HG03039 (cell line): Measurements from ENCODE around the gene MRPL28.
"Not testable (repeated sequence)": the region's sequence is repeated elsewhere in the genome, so short reads cannot be mapped to it uniquely, and the experiment has no call there.

ENCODE experiments used
- ATAC-seq: cut with Tn5 transposase; IDR thresholded peaks from one replicate; pipeline ENCODE4 v1.9.1; 2021; ENCODE audit warnings: mild to moderate bottlenecking, moderate library complexity; ENCODE audit not compliant: unreplicated experiment

Gene MRPL28

DNA sequence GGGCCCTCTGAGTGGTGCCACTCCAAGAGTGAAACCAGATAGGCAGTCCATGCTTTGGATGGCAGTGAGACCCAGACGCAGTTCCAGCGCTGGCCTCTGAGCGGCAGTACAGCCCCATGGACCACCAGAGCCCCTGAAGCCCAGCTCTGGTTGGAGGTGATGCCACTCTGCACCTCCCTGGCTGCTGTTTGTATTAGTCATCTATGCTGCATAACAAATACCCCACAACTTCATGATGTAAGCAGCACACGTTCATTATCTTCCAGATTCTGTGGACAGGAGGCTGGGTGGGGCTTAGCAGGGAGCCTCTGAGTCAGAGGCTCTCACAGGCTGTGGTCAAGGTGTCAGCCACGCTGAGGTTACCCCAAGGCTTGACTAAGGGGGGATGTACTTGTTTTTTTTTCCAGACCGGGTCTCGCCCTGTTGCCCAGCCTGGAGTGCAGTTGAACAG, 21.6 kb upstream of the MRPL28 start:
- no peak for ATAC-seq

DNA sequence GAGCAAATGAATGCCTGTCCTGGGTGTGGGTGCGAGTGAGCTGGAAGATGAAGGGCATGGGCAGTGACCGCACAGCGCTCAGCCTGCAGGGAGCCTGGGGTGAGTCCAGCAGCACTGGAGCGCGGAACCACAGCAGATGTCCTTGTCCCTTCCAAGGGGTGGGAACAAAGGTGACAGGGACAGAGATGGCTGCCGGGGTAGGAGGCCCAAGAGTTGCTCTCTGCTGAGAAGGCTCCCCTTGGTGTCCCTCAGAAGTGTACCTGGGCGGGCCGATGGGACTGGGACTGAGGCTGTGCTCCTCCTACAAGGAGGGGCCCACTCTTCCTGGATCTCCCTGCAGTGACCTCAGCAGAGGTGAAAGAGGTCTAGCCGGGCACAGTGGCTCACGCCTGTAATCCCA, 19.0 kb upstream of the MRPL28 start:
- ATAC-seq: no peak

DNA sequence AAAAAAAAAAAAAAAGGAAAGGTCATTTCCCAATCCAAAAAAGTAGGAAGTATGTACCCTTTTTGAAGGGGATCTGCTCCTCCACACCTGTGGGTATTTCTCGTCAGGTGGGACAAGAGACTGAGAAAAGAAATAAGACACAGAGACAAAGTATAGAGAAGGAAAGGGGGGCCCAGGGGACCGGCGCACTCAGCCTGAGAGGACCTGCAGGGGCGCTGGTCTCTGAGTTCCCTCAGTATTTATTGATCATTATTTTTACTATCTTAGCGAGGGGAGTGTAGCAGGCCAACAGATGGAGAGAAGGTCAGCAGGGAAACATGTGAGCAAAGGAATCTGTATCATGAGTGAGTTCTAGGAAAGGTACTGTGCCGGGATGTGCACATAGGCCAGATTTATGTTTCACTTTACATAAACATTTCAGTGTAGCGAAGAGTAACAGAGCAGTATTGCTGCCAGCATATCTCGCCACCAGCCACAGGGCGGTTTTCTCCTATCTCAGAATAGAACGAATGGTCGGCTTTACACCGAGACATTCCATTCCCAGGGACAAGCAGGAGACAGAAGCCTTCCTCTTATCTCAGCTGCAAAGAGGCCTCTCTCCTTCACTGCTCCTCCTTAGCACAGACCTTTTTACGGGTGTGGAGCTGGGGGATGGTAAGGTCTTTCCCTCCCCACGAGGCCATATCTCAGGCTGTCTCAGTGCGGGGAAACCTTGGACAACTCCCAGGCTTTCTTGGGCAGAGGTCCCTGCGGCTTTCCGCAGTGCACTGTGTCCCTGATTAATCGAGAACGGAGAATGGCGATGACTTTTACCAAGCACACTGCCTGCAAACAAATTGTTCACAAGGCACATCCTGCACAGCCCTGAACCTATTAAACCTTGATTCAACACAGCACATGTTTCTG, 17.7 kb upstream of the MRPL28 start:
- not testable (repeated sequence) for ATAC-seq

DNA sequence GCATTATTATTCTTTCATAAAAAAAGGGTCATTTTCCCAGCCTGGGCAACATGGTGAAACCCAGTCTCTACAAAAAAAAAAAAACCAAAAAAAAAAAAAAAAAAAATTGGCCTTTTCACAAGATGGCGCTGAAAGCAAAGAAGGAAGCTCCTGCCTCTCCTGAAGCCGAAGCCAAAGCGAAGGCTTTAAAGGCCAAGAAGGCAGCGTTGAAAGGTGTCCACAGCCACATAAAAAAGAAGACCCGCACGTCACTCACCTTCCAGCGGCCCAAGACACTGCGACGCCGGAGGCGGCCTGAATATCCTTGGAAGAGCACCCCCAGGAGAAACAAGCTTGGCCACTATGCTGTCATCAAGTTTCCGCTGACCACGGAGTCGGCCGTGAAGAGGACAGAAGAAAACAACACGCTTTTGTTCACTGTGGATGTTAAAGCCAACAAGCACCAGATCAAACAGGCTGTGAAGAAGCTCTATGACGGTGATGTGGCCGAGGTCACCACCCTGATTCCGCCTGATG, 16.4 kb upstream of the MRPL28 start:
- ATAC-seq: no peak

DNA sequence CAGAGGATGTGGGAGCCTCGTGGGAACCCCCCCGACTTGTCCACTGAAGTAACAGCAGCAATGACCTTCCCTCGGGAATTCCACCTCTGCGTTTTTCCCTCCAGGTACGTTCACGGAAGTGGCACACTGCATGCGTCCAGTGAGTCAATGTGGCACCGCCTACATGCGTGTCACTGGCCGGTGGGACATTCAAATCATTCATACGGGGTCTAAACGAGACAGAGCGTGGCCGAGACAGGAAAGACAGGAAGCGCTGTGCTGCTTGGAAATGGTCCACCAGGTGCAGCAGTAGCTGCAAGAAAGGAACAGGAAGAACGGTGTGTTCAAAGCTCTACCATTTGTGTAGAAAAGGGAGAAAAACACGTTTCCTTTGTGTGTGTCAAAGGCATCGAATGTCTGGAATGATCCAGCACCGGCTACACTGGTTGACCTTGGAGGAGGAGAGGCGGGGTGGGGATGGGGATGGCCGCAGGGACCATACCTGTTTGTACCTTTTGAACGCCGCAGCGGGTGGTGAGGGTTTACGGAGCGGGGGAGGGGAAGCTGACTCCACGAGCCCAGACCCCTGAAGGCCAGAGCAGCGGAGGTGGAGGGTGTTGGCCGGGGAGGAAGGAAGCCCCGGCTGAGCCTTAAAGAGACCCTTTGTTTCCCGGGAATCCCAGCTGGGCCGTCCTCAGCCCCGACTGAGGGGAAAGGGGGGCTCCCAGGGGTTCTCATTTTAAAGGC, 13.2 kb upstream of the MRPL28 start:
- no peak for ATAC-seq

DNA sequence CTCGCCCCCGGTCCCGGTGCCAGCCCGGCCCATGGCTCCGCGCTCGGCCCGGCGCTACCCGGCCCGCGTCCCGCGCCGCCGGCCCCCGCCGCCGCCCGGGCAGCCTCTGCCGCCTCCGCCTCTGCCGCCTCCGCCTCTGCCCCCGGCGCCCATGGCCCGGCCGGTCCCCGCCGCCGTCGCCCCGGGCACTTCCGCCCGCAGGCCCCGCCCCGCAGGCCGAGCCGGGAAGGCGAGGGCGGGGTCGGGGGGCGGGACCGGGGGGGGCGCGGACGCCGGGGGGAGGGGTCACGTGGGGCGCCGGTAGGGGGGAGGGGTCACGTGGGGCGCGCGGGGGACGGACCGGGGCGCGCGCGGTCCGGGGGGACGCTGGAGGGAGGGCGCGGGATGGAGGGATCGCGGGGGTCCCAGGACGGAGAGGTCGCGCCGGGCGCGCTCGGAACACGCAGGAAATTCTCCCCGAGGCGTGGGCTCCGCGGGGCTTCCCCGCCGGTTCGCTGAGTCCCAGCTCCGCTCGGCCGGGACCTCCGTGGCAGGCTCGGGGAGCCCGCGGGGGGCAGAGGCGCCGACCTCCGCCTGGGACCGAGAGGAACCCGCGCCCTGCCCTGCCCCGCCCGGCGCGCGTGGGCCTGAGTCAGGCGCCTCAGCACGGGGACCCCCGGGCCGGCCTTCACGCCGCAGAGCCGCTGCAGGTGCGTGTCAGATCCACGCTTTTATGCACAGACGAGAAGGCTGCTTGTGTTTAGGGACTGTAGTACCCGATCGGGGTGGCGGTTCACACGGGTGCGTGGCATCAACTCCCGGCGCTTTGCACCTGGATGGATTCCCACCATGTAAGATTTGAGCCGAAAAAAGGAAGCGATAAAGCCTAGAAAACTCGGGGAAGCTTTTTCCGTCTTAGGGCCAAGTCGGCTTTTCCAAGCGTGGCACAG, 11.7 kb upstream of the MRPL28 start, which contains the start of gene PGAP6:
Gene PGAP6, minus strand, starts transcription at position 190 of the 929 bp plus-strand sequence. Its CDS starts 157 bp downstream, at position 33.
- ATAC-seq: peak; percentile 44

DNA sequence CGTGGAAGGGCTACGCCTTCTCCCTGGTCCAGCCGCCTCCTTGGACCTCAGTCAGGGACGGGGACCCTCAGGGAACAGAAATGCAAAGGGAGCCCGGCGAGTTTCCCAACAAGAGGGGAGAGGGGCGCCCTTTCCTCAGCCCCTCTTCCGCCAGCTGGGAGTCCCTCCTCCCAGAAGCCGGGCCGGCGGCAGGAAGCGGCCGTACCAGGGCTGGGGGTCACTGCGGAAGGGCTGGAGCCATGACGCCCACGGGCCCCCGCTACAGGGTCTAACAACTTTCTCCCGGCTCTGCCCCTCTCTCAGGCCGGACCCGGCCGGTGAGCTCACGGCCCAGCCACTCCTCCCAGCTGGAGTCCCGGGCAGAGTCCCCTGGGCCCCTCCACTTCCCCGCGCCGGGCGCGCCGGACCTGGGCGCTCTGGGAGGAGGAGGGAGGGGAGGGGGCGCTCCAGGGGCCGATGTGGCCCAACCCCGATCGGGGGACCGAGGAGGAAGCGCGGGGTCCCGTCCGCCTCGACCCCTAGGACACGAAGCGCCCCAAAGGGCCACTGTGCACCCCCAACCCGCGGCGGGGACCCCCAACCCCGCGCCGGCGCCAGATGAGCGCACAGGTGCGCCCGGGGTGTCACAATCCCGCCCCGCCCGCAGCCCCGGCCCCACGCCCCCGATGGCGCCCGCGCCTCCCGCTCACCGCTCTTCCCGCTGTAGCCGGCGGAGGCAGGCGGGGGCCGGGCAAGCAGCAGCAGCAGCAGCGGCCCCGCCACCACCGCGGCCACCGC, 10.9 kb upstream of the MRPL28 start:
- peak; percentile 13 for ATAC-seq

DNA sequence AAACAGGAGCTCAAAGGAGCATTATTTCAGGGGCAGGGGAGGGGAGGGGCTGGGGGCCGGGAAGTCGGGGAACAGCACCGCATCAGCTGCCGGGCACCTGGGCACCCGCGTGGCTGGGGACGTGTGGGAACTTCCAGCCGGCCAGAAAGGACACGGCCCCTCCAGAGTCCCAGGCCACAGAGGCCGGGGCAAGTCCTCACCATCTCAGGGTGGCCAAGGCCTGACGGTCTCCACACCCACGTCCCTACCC, 10.3 kb upstream of the MRPL28 start:
- no peak for ATAC-seq

DNA sequence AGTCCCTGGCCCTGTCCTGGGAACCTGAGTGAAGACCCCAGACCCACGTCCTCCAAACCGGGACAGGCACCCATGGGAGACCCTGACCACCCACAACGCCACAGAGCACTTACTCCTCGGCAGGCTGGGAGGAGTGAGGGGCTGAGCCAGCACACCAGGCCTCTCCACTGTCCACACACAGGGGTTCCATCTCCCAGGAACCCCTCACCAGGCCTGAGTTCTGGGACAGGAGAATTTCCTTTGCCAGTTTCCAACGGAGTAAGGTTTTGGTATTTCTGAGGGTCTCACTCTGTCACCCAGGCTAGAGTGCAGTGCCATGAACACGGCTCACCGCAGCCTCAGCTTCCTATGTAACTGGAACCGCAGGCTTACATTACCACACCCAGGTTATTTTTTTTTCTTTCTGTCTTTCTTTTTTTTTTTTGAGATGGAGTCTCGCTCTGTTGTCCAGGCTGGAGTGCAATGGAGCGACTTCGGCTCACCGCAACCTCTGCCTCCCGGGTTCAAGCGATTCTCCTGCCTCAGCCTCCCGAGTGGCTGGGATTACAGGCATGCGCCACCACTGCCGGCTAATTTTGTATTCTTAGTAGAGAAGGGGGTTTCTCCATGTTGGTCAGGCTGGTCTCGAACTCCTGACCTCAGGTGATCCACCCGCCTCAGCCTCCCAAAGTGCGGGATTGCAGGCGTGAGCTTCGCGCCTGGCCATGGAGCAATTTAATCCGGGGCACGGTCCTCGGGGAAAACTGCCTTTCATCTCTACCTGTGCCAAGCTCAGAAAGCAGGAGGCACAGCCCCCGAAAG, 9.8 kb upstream of the MRPL28 start:
- ATAC-seq: no peak

DNA sequence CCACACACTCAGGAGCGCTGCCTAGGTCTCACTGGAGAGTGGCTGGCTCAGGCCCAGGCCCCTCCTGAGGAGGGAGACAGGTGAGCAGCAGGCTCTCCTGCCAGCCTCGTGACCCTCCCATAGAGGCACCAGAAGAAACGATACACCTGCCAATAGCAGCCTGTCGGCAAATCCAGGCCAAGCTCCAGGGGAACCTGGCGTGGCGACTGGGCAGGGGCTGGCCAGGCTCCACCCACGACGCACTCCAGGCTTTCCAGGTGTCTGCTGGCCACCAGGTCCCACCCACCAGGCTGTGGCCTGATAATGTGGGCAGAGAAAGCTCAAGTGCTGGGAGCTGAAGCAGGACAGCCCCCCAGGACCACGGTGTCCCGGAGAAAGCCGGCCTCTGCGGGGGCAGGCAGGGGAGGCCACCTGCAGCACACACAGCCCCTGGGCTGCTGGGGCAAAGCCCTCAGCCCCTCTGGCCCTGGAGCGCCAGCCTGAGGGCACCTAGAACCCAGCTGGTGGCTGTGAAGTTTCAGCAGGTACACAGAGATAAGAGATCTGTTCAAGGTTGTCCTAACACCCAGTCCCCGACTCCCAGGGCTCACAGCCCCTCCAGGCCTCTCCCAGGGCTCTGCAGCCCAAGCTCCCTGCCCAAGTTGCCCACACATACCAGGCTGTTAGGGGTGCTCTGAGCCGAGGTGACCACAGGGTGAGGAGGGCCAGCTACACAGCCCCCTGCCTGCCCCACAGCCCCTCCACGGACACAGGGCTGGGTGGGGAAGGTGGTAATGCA, 9.0 kb upstream of the MRPL28 start:
- ATAC-seq: no peak

DNA sequence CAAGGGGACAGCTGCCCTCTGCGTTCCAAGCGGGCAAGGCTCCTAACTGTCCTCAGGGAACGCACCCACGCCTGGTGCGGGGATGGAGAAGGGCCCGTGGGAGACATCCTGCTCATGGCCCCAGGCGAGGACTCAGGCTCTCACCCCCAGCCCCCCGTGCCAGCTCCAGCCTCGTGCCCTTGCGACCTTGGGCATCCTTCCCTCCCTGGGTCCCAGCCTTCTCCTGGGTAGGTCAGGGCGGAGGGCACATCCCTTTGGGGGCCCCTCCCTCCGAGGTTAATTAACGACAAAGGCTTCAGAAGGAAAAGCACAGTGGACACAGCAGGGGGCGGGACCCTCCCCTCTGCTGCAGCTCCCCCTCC, 8.5 kb upstream of the MRPL28 start:
- no peak for ATAC-seq

DNA sequence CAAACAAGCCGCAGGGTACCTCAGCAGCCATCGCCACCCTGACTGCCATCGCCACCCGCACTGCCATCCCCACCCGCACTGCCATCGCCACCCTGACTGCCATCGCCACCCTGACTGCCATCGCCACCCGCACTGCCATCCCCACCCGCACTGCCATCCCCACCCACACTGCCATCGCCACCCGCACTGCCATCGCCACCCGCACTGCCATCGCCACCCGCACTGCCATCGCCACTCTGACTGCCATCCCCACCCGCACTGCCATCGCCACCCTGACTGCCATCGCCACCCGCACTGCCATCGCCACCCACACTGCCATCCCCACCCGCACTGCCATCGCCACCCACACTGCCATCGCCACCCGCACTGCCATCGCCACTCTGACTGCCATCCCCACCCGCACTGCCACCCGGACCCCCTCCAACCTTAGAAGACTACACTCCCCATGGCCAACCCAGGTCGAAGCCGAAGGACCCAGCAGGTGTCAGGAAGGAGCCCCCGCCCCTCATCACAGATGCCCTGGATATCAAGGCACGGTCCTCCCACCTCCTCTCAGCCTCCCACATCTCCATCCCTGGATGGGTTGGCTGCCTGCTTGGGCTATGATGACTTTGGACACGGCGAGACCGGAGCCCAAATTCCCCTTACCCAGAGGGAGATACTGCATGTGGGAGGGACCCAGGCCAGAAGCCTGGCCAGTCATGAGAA, 7.9 kb upstream of the MRPL28 start:
- ATAC-seq: not testable (repeated sequence)

DNA sequence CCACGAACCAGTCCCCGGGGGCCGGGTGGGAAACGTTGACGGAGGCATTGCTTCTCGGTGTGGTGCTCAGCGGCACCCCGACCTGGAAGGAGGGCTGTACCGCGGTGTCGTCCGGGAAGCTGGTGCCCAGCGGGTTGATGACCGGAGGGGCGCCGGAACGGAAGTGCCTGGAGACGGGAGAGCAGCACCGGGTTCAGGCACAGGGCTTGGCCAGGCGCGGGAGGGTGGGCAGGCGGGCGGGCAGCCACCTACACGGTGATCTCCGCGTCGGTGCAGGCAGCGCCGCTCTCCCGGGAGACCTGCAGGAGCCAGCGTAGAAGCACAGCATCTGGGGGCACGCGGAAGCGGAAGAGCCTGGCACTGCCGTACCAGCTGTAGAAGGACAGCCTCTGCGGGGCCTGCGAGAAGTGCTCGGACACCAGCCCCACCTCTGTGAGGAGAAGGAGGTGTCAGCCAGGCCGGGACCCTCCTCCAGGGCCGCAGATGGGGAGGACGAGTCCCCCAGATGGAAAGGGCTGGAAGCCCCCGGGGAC, 7.1 kb upstream of the MRPL28 start:
- ATAC-seq: no peak

DNA sequence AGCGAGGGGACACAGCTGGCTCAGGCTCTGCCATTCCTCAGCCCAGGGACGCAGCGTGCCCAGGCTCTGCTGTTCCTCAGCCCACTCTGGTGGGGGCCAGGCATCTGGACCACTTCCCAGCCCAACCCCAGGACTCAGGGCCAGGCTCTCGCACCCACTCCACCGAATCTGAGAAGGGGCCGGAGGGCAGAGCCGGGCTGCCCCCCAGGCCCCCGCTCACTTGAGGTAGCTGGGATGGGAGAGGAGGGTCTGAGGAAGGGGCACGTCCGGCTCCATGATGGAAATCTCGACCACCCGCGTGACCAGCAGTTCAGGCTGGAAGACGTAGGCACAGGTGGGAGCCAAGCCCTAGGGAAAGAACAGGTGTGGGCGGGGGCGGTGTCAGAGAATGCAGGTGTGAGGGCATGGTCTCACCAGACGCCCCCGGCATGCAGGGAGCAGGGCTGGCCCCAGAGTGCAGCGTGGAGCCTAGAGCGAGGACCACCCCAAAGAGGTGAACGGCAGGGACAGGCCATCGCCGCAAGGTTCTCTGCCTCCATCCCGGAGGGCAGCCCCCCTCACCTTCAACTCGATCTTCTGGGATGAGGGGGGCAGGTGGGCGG, 6.6 kb upstream of the MRPL28 start:
- ATAC-seq: no peak

DNA sequence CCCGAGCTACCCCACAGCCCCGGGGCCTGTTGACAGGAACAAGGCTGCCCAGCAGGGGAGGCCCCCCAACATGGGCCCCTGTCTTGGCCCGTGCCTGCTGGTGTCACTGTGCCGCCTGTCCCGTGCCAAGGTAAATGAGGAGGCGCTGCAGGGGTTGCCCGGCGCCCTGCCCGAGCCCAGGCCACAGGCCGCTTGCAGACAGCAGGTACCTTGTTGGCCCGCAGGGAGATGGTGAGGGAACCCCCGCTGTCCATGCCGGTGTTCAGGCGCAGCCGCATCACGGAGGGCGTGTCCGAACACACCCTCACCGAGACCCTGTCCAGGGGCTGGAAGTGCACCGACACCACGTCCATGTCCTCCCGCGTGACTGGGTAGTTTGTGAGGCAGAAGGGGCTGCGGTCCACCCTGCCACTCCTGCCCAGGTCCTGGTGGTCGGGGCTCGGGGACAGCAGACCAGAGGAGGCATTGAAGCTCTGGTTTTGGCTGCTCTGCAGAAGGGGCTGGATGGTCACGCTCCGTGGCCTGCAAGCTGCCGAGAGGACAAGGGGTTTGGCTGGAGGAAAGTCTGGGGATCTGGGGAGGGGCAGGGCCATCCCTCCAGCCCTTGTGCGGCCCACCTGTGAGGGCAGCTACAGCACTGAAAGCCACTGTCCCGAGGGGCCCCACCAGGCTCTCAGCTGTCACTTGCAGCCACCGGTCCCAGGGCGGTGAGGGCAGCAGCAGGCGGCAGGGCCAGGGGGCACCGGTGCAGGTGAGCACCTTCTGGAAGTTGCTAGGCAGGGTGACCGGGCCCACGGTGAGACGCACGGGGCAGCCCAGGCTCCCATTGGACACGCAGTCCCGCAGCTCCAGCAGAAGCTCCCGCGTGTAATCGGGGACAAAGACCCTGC, 5.8 kb upstream of the MRPL28 start:
- ATAC-seq: no peak

DNA sequence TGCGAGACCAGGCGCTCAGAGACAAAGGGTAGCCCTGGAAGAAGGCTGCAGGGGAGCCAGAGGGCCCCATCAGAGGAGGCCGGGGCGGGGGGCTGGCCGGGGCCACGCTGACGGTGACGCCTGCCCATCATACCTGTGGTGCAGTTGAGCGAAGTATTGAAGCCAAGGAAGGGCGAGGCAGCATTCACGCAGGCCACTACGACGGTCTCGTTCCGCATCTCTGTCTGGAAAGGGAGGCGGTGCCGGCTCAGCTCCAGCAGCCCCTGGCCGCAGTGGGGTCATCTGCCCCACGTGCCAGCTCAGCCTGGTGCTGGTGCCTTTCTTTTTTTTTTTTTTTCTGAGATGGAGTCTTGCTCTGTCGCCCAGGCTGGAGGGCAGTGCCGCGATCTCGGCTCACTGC, 4.9 kb upstream of the MRPL28 start:
- no peak for ATAC-seq

DNA sequence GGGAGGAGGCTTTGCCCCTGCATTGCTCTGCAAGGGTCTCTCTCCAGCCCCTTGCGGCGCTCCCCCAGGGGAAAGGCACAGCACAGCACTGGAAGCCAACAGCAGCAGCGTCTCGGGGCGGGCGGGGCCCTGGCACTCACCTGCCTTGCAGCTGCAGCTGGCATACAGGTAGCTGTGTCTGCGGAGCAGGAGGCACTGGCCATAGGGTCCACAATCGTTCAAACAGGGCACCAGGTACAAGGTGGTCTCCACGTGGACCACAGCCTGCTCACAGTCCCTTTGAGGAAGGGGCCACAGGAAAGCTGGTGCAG, 4.2 kb upstream of the MRPL28 start:
- no peak for ATAC-seq
